Measurements from ENCODE around the gene DHX38.

The DHX38 gene

DNA sequence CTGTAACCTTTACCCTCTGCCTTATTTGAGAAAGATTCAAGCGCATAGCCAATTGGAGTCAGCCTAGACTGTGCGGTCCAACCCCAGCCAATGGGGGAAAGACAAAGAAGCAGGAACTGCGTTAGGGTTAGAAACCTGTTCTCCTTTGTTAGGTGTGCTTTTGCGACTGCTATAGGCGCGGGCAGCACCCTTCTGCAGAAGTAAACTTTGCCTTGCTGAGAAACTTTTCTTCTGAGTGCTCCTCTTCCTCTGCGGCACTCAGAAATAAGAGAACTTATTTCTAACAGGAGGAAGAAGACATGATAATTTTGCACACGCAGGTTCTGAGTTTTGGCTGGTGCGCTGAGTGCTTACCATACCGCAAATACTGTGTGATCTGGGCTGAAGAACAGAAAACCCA is 9.2 kb upstream of the DHX38 start:
- no peak for DNase-seq

DNA sequence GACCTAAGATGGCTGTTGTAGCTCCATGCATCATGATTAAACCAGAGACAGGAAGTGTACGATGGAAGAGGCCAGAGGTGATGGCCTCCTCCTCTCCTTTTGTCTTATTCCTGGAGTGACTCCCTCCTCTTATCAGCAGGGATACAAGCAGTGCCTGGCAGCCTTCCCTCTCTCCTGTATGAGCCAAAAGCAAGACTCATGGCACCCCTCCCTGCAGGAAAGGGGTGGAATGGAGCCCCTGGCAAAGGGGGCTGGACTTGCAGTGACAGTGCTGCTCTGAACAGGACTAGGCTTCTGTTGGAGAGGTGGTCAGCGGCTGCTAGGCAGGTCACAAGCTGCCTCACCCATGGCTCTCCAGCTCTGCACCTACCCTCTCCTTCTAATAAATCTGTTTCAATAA is 8.6 kb upstream of the DHX38 start:
- DNase-seq = no peak

DNA sequence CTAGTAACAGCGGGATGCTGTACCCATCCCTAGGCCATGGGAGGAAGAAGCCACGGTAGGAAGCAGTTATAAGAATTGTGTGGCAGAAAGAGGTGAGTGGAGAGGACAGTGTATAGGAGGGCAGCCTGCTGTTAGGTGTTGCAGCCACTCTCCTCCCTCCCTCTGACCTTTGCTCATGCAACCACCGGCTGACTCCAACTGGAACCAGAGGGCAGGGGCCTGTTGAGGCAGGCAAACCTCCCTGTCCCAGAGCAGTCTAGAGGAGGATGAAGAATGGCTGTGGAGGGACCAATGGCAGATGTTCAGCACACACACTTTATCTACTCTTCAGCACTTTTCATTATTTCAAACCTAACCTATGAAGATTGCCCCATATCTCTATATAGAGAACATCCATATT is 2.4 kb upstream of the DHX38 start:
- DNase-seq = no peak

DNA sequence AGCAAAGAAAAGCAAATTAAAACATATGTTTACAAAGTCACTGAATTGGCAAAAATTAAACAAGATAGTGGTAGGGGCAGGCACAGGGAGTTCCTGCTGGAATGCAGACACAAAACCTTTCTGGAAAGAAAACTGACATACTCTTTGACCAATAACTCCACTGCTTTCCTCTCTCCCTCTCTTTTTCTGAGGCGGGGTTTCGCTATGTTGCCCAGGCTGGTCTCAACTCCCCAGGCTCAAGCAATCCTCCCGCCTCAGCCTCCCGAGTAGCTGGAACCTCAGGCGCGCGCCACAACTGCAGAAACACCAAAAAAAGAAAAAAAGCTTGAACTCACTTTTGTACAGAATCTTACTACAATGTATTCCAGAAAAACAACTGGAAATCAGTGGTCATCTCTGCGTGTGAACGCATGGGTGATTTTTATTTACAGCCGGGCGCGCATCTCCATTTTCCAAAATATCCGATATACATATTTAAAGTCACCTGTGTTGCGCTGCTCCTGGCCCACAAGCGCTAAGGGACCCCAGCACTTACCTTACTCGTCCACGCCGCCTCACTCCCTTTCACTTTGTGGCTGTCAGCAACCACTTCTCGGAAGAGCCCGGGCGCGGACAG is 707 bp upstream of the DHX38 start:
- no peak for DNase-seq

DNA sequence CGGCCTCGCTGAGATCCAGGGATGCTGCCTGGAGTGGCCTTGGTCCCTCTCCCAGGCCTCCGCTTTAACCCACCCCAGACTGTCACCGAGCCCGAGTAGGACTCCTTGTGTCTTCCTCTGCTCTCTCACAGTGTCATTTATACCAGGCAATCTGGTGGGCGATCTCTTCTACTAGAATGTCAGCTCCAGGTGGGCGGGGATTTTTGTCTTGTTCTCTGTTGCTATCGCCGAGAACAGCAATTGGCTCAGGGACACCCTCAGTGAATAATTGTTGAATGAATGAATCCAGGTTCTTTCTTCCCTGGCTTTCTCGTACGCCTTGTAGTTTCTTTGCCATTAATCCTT is 591 bp downstream of the DHX38 start:
- no peak for DNase-seq

DNA sequence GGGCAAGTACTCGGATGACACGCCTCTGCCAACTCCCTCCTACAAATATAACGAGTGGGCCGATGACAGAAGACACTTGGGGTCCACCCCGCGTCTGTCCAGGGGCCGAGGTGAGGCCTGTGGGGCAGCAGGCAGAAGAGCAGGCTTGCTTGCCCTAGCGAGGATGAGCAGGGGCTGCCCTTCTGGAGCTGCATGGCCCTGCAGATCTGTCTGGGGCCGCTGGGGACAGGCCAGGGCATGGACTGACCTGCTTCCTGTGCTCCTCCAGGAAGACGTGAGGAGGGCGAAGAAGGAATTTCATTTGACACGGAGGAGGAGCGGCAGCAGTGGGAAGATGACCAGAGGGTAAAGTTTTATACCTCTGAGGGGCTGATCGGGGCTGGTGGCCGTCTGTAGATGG is 5.3 kb downstream of the DHX38 start:
- no peak for DNase-seq

DNA sequence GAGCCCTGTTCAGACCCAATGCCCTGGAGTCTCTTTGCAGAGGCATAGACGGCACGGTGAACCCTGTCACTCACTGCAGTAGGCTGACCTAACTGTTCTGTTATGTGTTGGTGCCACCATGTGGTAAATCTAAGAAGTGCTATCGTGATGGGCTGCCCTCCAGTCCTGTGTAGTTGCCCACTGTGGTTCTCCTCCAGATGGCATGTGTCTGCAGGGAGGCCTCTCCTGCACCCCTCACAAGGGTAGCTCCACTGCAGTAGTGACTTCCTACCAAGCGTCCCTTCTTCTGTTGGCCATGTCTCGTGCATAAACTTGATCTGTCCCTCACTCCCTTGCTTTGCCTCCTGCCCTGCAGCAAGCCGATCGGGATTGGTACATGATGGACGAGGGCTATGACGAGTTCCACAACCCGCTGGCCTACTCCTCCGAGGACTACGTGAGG is 5.8 kb downstream of the DHX38 start:
- DNase-seq = peak; percentile 60

DNA sequence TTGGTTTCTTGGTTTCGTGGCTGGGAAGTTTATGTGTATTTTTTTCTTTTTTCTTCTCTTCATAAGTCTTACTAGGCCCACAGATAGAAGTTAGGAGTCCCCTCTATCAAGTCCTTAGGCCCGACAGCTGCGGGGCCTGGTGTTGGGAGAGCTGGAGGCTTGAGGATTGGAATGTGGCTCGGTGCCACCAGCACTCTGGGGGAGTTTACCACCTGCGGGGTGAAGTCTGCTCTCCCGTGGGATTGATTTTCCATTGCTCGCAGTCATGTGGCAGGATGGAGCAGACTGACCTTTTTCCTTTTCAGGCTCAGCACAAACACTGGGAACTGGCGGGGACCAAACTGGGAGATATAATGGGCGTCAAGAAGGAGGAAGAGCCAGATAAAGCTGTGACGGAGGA is 7.5 kb downstream of the DHX38 start:
- no peak for DNase-seq

DNA sequence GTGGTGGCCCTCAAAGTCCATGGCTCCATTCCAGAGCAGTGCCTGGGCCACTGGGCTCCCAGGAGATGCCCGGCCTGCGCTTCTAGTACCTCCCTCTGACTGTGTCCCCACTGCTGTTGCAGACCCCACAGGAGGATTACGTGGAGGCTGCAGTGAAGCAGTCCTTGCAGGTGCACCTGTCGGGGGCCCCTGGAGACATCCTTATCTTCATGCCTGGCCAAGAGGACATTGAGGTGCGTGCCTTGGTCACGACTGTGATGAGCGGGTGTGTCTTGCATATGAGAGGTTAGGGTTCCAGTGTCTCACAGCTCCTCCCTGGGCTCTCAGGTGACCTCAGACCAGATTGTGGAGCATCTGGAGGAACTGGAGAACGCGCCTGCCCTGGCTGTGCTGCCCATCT is 11.3 kb downstream of the DHX38 start:
- no peak for DNase-seq

DNA sequence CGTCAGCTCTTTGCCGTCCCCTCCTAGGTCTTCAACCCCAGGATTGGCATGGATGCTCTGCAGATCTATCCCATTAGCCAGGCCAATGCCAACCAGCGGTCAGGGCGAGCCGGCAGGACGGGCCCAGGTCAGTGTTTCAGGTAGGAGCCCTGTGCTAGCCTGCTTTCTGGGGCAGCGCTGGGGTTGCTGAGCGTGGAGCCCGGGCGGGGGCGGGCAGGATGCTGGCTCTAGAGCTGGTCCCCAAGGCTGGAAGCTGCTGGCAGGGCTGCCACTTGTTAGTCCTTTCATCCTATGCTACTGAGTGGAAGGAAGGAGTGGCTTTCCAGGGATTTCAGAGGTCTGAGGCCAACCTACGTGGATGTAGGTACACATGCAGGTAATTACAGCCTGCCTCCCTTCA is 12.3 kb downstream of the DHX38 start:
- no peak for DNase-seq

DNA sequence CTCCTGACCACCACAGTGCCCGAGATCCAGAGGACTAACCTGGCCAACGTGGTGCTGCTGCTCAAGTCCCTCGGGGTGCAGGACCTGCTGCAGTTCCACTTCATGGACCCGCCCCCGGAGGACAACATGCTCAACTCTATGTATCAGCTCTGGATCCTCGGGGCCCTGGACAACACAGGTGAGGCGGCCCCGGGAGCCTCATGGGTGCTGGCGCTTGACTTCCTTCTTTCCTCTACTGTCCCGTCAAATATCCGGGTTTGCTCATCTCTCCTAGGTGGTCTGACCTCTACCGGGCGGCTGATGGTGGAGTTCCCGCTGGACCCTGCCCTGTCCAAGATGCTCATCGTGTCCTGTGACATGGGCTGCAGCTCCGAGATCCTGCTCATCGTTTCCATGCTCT is 13.7 kb downstream of the DHX38 start:
- no peak for DNase-seq

DNA sequence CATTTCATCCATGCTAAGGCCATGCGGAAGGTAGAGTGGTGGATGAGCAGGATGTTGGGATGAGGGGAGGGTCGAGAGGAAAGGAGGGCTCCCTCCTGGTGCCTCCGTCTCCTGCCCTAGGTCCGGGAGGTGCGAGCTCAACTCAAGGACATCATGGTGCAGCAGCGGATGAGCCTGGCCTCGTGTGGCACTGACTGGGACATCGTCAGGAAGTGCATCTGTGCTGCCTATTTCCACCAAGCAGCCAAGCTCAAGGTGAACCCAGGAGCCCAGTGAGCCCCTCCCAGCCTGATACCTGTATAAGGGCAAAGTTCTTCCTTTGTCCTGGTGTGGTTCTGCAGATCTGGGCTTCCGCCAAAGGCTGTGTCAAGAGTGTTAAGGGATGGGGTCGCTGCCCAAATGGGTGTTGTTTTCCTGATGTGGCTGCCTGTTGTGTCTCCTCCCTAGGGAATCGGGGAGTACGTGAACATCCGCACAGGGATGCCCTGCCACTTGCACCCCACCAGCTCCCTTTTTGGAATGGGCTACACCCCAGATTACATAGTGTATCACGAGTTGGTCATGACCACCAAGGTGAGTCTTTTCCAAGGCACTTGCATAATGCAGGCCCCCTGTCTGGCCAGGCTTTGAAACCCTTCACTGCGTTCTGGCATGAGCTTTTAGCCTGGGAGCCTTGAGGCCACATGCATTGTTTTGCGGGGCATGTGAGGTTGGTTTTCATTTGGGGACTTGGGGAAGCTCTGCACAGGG is 14.9 kb downstream of the DHX38 start:
- DNase-seq = no peak

DNA sequence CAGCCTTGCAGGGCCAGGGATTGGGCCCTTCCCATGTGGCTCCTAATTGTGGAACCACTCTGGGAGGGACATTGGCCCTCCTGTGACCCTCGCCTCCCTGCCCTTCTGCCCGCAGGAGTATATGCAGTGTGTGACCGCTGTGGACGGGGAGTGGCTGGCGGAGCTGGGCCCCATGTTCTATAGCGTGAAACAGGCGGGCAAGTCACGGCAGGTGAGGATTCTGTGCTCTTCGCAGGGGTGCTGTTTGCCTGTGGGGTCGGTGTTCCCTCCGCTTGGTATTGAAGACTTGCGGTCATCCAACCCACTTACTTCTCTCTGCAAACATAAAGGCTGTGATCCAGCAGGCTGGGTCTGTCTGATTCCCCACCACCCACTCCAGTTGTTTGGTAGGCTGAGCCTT is 15.7 kb downstream of the DHX38 start:
- DNase-seq = no peak

DNA sequence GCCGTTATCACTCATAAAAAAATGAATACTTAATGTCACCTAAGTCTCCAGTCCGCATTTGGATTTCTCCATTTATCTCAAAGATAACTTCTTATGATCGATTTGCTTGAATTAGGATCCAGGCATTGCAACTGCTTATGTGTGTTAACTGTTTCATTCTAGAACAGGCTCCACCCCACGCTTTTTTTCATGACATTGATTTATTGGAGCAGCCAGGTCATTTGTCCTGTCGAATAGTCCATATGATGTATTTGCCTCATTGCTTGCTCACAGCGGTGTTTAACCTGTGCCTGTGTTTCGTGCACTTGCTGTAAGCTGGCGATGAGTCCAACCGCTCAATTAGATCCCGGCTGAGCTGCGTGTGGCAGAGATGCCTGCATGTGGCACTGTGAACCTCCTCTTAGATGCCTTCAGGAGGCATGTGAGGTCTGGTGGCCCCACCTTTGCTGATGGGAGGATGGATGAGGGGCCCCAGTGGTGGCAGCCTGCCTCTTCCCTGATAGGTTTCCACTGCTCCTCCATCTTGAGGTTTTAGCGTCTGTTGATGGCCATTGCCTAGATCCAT is 16.4 kb downstream of the DHX38 start:
- DNase-seq = no peak

DNA sequence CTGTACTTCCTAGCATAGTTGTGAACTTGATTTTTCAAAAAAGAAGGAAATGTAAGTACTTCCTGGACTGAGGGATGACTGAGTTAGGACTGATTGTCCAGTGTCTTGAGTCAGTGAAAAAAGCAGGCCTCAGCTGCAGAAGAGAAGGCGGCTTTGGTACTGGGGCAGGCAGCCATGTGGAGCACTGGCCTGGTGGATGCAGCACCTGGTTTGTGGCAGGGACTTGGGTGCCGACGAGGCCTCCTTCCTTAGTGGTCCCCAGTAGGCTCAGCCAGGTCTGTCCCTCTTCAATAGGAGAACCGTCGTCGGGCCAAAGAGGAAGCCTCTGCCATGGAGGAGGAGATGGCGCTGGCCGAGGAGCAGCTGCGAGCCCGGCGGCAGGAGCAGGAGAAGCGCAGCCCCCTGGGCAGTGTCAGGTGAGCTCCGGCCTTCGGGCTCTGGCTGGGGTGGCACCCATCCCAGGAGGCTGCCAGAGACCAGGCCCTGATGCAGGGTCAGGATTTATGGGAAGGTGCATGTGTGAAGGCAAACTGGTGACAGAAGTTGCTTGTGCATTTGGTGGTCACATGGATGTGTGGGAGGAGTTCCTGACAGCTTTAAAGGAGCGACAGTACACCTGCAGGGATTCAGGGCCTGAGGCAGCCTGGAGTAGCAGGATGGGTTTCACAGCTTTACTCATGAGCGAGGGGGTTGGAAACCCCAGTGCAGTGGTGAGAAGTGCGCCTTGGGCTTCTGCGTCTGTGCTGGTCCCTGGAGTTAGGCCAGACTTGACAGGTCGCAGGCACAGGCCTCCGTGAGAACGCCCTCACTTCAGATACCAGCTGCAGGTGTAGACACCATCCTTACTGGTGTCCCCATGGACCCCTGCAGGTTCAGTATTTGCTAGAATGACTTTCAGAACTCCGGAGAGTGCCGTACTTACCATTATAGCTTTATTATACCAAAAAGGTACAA is 17.3 kb downstream of the DHX38 start:
- DNase-seq = no peak

DNA sequence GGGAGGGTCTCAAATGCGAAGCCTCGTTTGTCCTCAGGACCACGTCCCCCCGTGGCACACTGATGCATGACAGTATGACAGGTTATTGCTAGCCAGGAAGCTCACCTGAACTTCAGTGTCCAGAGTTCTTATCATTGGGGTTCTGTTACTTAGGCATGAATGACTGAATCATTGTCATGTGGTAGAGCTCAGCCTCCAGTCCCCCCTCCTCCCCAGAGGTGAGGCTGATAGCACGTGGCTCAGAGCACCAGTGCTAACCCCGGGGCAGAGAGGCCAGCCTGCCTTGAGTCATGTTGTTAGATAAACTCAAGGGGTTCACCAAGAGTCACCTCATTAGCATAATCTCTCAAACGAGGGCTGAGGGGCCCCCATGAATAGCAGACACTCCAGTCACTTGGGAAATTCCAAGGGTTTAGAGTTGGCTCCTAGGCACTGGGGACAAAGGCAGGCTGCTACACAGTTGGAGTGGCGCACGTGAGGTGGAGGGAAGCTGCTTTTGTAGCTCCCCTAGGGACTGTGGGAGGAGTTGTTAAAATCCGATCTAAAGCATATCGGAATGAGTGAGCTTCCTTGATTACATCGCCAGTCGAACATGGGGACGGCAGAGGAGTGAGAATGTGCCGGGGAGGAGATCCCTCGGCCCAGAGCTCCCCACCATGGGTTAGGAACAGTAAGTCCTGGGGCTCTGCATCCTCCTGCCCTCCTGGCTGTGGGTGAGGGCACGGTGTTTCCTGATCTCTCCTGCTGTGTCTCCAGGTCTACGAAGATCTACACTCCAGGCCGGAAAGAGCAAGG is 18.2 kb downstream of the DHX38 start:
- no peak for DNase-seq

DNA sequence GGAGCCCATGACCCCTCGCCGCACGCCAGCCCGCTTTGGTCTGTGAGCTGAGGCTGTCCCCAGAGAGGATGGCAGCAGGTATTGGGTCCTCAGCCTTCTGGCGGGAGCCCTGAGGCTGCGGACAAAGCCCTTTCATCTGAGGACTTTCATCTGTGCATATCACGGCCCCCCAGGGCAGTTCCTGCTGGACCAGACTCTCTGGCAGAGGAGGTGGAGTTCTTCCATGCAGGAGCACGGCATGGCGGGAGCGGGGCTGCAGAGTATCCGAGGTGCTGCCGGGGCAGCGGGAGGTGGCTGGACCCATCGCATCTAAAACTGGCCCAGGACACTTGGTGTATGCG is 18.8 kb downstream of the DHX38 start:
- DNase-seq = no peak

DNA sequence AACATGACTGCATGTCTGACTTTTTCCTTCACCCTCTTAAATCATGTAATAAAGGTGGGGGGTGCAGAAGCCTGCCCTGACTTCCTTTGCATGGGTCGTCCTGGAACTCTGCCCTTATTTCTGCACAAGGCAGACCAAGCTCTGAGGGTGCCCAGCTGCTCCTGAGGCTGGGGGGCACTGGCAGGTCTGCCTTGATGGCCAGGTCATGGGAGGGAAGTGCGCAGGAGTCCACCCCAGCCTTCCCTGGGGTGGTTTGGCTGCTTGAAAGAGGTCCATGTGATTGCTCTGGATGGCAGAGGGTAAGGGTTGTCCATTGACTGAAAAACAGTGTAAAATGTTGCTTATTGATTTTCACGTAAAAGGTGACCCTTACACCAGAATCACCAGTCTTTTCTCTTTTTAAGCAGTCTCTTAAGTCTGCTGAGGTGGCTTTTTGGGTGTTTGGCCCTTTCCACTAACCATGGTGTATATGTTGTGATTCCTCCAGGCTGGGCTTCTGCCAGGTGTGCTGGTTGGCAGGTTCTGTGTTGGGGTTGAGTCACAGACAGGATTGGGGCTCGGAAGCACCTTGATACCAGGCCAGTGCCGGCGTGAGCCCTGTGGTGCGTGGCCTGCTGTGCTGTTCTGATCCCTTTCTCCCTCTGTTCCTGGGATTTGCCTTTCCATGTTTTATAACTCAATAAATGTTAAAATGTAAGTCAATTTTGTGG is 19.4 kb downstream of the DHX38 start:
- no peak for DNase-seq

DNA sequence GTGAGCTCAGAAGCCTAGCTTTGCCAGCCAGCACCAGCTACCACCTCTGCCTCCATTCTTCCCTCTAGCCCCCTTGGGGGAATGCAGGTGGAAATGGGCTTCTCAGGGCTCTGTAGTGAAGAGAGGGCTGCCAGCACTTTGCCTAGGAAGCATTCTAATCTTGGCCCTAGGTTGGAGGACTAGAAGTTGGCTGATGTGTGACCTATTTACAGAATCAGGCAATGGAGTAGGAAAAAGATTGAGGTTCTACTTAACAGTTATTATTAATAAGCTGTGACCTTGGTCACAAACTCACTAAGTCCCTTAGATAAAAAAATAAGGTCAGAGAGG is 19.9 kb downstream of the DHX38 start:
- DNase-seq = no peak

DNA sequence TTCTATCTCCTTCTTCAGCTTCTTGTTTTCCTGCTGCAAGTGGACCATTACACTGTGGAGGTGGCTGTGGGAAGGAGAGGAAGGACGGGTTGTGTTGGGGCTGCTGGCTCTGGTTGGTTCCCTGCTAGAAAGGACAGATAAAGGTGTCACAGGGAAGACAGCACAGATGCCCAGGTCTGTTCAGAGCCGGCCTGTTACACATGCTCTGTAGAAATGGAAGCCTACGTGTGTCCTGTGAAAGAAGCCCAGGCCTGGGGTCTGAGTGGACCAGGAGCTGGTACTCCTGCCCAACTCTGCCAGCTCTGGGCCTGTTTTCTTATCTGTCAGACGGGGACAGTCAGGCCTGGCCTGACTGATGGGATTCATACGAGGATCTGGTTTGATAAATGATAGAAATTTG is 26.4 kb downstream of the DHX38 start:
- DNase-seq = no peak

DNA sequence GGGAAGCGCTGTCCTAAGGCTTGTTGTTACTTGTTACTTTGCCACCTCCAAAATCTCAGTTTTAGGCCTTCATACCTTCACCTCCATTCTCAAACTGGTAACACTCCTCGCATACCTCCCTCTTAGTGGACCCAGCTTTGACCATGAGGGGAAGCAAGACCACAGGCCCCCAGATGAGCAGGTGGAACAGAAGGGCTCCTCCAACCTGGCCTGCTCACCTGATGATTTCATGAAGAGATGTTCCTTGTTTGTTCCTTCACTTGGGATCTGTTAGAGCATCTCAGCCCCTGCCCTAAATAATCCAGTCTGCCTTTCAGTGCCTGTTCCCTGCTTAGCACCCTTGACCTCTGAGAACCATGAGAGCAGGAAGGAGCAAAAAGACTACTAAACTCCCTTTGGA is 28.7 kb downstream of the DHX38 start:
- DNase-seq = no peak

DNA sequence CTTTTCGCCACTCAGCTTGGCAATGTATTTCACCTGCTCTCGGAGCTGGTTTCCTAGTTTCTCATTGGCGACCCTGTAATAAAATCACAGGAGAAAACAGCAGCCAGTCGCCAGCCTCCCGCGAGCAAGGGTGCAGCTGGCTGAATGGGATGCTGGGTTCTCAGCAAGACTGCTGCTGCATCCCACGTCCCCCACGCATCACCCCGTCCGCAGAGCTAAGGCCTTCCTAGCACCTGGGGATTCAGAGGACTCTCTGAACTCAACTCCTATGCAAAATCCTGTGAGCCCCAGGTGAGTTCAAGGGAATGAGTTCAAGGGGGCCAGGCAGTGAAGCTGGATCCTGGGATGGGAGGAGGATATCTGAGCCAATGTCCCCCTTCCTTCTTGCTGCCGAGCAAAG is 29.3 kb downstream of the DHX38 start:
- DNase-seq = no peak
